ENCODE data around the gene PITRM1. TPM values are rescaled to one million over a fixed set of nuclear protein-coding genes. Genes with fewer than 3 reads are reported as not detected.

The PITRM1 gene
- total RNA-seq, 1 donor from 2014 or later = 65.8 TPM

DNA sequence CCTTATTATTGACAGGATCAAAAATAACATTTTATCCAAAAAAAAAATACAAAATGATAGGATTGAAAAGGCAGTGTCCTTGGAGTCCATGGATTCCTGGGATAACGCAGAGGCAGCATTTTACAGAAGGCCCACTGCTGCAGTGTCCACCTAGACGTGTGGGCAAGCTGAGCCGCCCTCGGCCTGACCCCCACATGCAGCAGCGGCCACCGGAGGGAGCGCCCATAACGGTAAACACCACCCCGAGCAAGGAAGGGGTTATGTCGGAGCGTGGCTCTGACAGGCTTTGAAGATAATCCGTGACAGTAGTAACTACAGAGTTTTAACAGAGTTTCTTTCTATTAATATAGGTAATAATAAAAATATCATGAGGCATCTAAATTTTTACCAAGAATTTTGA, 45.3 kb upstream of the PITRM1 start:
- DNase-seq = no peak
- peaks cover 3% of the 10 kb centered on the region for H3K9me3 Mint-ChIP-seq (ENCODE audit: unreplicated experiment)
- no peaks in the 10 kb centered on the region for H3K4me1 Mint-ChIP-seq (ENCODE audit: low read depth, unreplicated experiment)
- TF ChIP-seq, protein P1, sequence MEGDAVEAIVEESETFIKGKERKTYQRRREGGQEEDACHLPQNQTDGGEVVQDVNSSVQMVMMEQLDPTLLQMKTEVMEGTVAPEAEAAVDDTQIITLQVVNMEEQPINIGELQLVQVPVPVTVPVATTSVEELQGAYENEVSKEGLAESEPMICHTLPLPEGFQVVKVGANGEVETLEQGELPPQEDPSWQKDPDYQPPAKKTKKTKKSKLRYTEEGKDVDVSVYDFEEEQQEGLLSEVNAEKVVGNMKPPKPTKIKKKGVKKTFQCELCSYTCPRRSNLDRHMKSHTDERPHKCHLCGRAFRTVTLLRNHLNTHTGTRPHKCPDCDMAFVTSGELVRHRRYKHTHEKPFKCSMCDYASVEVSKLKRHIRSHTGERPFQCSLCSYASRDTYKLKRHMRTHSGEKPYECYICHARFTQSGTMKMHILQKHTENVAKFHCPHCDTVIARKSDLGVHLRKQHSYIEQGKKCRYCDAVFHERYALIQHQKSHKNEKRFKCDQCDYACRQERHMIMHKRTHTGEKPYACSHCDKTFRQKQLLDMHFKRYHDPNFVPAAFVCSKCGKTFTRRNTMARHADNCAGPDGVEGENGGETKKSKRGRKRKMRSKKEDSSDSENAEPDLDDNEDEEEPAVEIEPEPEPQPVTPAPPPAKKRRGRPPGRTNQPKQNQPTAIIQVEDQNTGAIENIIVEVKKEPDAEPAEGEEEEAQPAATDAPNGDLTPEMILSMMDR (IDR thresholded peaks at IDR 0.05; ENCODE audit: partially characterized antibody, unreplicated experiment) = no peak
- H3K36me3 Mint-ChIP-seq (ENCODE audit: unreplicated experiment) = no peaks in the 10 kb centered on the region
- H3K4me3 Mint-ChIP-seq (ENCODE audit: unreplicated experiment) = no peak overlapping the region
- H3K27ac Mint-ChIP-seq (ENCODE audit: unreplicated experiment) = no peak overlapping the region
- peaks cover 5% of the 10 kb centered on the region for H3K27me3 Mint-ChIP-seq (ENCODE audit: unreplicated experiment)

DNA sequence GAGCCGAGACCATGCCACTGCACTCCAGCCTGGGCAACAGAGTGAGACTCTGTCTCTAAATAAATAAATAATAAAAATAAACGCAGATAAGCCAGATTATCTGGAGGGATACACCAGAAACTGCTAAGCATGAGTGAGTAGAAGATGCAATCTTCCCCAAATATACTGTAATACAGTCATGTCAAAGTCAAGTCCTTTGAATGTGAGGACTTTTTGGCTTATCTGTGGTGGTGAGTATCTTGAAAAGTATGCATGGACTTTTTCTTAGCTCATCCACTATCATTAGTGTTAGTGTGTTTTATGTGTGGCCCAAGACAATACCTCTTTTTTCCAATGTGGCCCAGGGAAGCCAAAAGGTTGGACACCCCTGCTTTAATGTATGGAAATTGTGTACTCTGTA, 44.7 kb upstream of the PITRM1 start:
- no peak overlapping the region for H3K4me3 Mint-ChIP-seq (ENCODE audit: unreplicated experiment)
- H3K36me3 Mint-ChIP-seq (ENCODE audit: unreplicated experiment) = no peaks in the 10 kb centered on the region
- H3K27me3 Mint-ChIP-seq (ENCODE audit: unreplicated experiment) = peaks cover 5% of the 10 kb centered on the region
- DNase-seq = no peak
- no peak overlapping the region for H3K27ac Mint-ChIP-seq (ENCODE audit: unreplicated experiment)
- TF ChIP-seq, protein P1 (IDR thresholded peaks at IDR 0.05; ENCODE audit: partially characterized antibody, unreplicated experiment) = no peak
- H3K4me1 Mint-ChIP-seq (ENCODE audit: low read depth, unreplicated experiment) = no peaks in the 10 kb centered on the region
- peaks cover 3% of the 10 kb centered on the region for H3K9me3 Mint-ChIP-seq (ENCODE audit: unreplicated experiment)

DNA sequence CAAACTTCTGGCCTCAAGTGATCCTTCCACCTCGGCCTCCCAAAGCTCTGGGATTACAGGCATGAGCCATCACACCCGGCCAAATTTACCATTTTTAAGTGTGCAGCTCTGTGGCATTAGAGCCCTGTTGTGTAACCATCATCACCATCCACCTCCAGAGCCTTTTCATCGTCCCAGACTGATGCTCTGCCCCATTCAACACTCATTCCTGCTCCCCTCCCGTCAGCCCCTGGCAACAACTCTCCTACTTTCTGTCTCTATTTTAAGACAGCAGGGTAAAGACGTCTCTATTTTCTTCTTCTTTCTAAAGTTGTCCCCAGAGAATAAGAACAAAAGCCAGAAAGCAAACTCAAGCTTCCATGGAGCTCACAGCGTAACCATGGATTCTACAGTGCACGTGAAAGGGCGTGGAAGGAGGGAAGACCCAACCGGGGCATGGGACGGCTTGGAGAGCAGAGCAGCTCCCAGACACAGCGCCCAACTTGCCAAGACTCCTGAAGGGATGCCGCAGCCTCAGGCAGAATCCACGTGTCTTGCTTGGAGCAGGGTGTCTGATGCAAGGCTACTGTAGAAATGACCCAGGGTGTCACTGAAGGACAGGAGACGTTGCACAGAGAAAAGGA, 42.7 kb upstream of the PITRM1 start:
- peaks cover 3% of the 10 kb centered on the region for H3K9me3 Mint-ChIP-seq (ENCODE audit: unreplicated experiment)
- H3K4me1 Mint-ChIP-seq (ENCODE audit: low read depth, unreplicated experiment) = no peaks in the 10 kb centered on the region
- no peak for DNase-seq
- H3K36me3 Mint-ChIP-seq (ENCODE audit: unreplicated experiment) = no peaks in the 10 kb centered on the region
- peaks cover 5% of the 10 kb centered on the region for H3K27me3 Mint-ChIP-seq (ENCODE audit: unreplicated experiment)
- no peak overlapping the region for H3K27ac Mint-ChIP-seq (ENCODE audit: unreplicated experiment)
- no peak overlapping the region for H3K4me3 Mint-ChIP-seq (ENCODE audit: unreplicated experiment)
- TF ChIP-seq, protein P1 (IDR thresholded peaks at IDR 0.05; ENCODE audit: partially characterized antibody, unreplicated experiment) = no peak

DNA sequence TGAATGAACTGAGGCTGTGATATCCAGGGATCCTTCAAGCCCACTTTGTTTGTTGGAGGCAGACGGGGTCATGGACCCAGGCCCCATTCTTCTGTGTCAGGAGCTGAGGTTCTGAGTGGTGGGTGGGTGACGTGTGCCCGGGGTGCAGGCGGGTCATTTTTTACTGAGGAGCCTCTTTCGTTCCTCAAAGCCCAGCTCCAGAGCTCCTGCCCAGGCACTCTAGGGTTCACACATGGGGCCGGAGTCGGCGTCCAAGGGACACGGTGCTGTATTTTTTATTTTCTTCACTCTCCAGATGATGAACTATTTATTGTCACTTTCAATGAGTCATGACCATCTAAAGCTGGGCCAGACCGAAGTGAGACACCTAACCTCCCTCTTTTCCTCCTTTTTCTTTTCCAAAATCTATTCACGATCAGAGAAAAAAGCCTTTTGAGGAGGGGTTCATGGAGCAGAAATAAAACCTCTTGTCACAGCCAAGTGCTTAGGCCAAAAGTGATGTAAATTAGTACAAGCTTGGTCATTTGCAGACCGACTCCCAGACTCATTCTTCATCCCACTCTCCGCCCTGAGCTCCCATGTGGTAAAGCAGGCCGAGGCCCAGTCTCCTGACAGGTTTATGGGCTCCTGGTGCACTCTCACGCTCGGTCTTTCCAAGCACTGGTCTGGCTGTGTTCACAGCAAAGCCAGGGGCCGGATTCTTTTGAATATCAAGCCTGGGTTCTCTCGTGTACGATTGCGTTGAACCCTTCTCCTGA, 41.4 kb upstream of the PITRM1 start:
- Mint-ChIP-seq H3K27ac (ENCODE audit: unreplicated experiment) (no peak overlapping the region), H3K27me3 (ENCODE audit: unreplicated experiment) (peaks cover 5% of the 10 kb centered on the region)

More for the DNA sequence above, 41.4 kb upstream of the PITRM1 start:
- Mint-ChIP-seq H3K36me3 (ENCODE audit: unreplicated experiment) (no peaks in the 10 kb centered on the region), H3K4me3 (ENCODE audit: unreplicated experiment) (no peak overlapping the region), H3K9me3 (ENCODE audit: unreplicated experiment) (peaks cover 3% of the 10 kb centered on the region), H3K4me1 (ENCODE audit: low read depth, unreplicated experiment) (no peaks in the 10 kb centered on the region)
- TF ChIP-seq, protein P1 (IDR thresholded peaks at IDR 0.05; ENCODE audit: partially characterized antibody, unreplicated experiment) = no peak
- DNase-seq = no peak

All from glutamatergic neuron (in vitro differentiated cells).